Tibial nerve (tissue), 4 donors: ENCODE data around the gene ADAMTSL1. TPM values are rescaled to one million over a fixed set of nuclear protein-coding genes. Genes with fewer than 3 reads are reported as not detected.

Experiments used
- DNase-seq, 2 donors: peaks; one replicate each; pipeline ENCODE4 v3.0.0-alpha.2; 2019; ENCODE audit warnings: low spot score in 2 of 2
- H3K27ac ChIP-seq, 4 donors: fragments of 200-600 bp; sonication (generic) in 3 of 4; one replicate each; pipeline ENCODE4 v1.5.1; 2017 to 2019; ENCODE audit warnings: mild to moderate bottlenecking in 1 of 4
- H3K27me3 ChIP-seq, 2 donors: fragments of 200-600 bp; sonication (generic) in 1 of 2; one replicate each; pipeline versions ENCODE4 v1.5.1 to v1.6.0; 2017 to 2019
- H3K36me3 ChIP-seq, 3 donors: fragments of 200-600 bp; sonication (generic); one replicate each; pipeline ENCODE4 v1.5.1; 2018 to 2019
- H3K4me1 ChIP-seq, 4 donors: fragments of 200-600 bp; sonication (generic) in 3 of 4; one replicate each; pipeline ENCODE4 v1.5.1; 2017 to 2019
- H3K4me3 ChIP-seq, 4 donors: fragments of 200-600 bp; sonication (generic) in 3 of 4; one replicate each; pipeline ENCODE4 v1.5.1; 2017 to 2019; ENCODE audit warnings: mild to moderate bottlenecking in 1 of 4, moderate library complexity in 1 of 4
- H3K9me3 ChIP-seq, 4 donors: fragments of 200-600 bp; sonication (generic) in 3 of 4; one replicate each; pipeline ENCODE4 v1.5.1; 2017 to 2019
- CTCF ChIP-seq, 5 experiments: fragments of 200-600 bp in 3 of 5; fragments of 450-650 bp in 2 of 5; sonication (generic) in 3 of 5; IDR thresholded peaks; one replicate each; pipeline ENCODE4 v1.5.1; 2016 to 2019; ENCODE audit warnings: antibody characterized with exemption in 5 of 5, mild to moderate bottlenecking in 3 of 5, moderate library complexity in 2 of 5
- EP300 ChIP-seq, 2 donors: sonication (generic); formaldehyde crosslinking; IDR thresholded peaks; one replicate each; pipeline ENCODE4 v1.6.1; 2017; ENCODE audit warnings: antibody characterized with exemption in 2 of 2, mild to moderate bottlenecking in 1 of 2
- POLR2A ChIP-seq, 2 donors: fragments of 450-650 bp; IDR thresholded peaks; one replicate each; pipeline ENCODE4 v1.6.1; 2017; ENCODE audit warnings: antibody characterized with exemption in 2 of 2, mild to moderate bottlenecking in 2 of 2, moderate library complexity in 2 of 2
- WGBS, 2 donors: methylation state at CpG; one replicate each; pipeline ENCODE4 v1.1.5; 2018; 5-methylcytosine and 5-hydroxymethylcytosine counted together
- total RNA-seq, 4 donors: library from RNA; depleted of rRNA; stranded (reverse); fragments of >200 nt; gene quantifications; one replicate each; pipeline ENCODE4 v1.1.0, GENCODE V29; 2016

Gene ADAMTSL1
- total RNA-seq, 4 donors from 2014 or later, result 11.9 to 27.1 (median 21.3) TPM

- Histone ChIP-seq H3K4me1 (peaks cover 0 to 5% (median 0%) of the 10 kb centered on the region in 4 donors), H3K4me3 (no peak overlapping the region), H3K27ac (no peak overlapping the region), H3K27me3 (no peaks in the 10 kb centered on the region), H3K9me3 (no peaks in the 10 kb centered on the region), H3K36me3 (no peaks in the 10 kb centered on the region)
- TF ChIP-seq EP300 (IDR thresholded peaks at IDR 0.05) (no peak), POLR2A (IDR thresholded peaks at IDR 0.05) (no peak), CTCF (IDR thresholded peaks at IDR 0.05) (no peak)
- DNase-seq, result no peak
- WGBS, 2 donors, result 84 to 90% methylated on average over 4 of the region's 4 CpGs
These were observed 285.9 kb downstream of the ADAMTSL1 start for GRCh38 chr9:18759827-18760226.

GRCh38 chr9:18761742-18762300 is 287.9 kb downstream of the ADAMTSL1 start:
- 66 to 72% methylated on average over 2 of the region's 2 CpGs for WGBS, 2 donors
- Histone ChIP-seq H3K36me3 (no peaks in the 10 kb centered on the region), H3K27me3 (no peaks in the 10 kb centered on the region)

GRCh38 chr9:18766989-18767550 is 293.1 kb downstream of the ADAMTSL1 start:
- Histone ChIP-seq H3K4me3 (no peak overlapping the region), H3K27me3 (no peaks in the 10 kb centered on the region), H3K36me3 (no peaks in the 10 kb centered on the region), H3K27ac (no peak overlapping the region), H3K9me3 (no peaks in the 10 kb centered on the region), H3K4me1 (peaks cover 0 to 10% (median 0%) of the 10 kb centered on the region in 4 donors)
- no peak for DNase-seq
- TF ChIP-seq CTCF (IDR thresholded peaks at IDR 0.05), result no peak
- no peak for TF ChIP-seq POLR2A (IDR thresholded peaks at IDR 0.05)
- TF ChIP-seq EP300 (IDR thresholded peaks at IDR 0.05), result no peak
- 48 to 51% methylated on average over 3 of the region's 3 CpGs for WGBS, 2 donors

More at GRCh38 chr9:18761742-18762300, 287.9 kb downstream of the ADAMTSL1 start:
- DNase-seq, result no peak
- Histone ChIP-seq H3K4me3 (no peak overlapping the region), H3K9me3 (no peaks in the 10 kb centered on the region), H3K27ac (no peak overlapping the region), H3K4me1 (peaks cover 0 to under 1% (median 0%) of the 10 kb centered on the region in 4 donors)
- TF ChIP-seq EP300 (IDR thresholded peaks at IDR 0.05) (no peak), POLR2A (IDR thresholded peaks at IDR 0.05) (no peak), CTCF (IDR thresholded peaks at IDR 0.05) (no peak)

- Histone ChIP-seq H3K4me3 (no peak overlapping the region), H3K4me1 (peaks cover 0 to 12% (median 0%) of the 10 kb centered on the region in 4 donors), H3K27me3 (no peaks in the 10 kb centered on the region), H3K27ac (no peak overlapping the region), H3K9me3 (no peaks in the 10 kb centered on the region), H3K36me3 (no peaks in the 10 kb centered on the region)
- DNase-seq, result no peak
- 86 to 87% methylated on average over 6 of the region's 6 CpGs for WGBS, 2 donors
- TF ChIP-seq CTCF (IDR thresholded peaks at IDR 0.05) (no peak), POLR2A (IDR thresholded peaks at IDR 0.05) (no peak), EP300 (IDR thresholded peaks at IDR 0.05) (no peak)
These were observed 295.1 kb downstream of the ADAMTSL1 start for GRCh38 chr9:18768951-18769622.
